Measurements from ENCODE around the gene CLDND1.

GRCh38 chr3:98529856-98530459, 7.3 kb upstream of the CLDND1 start:
- no peak for TF ChIP-seq CTCF (IDR thresholded peaks at IDR 0.05)
- TF ChIP-seq POLR2A (IDR thresholded peaks at IDR 0.05; ENCODE audit: low read depth), result no peak
- no peak for TF ChIP-seq EP300 (IDR thresholded peaks at IDR 0.05)
